Activated naive CD8-positive, alpha-beta T cell (primary cell): Measurements from ENCODE around the gene MYH7.
"Not testable (repeated sequence)": the region's sequence is repeated elsewhere in the genome, so short reads cannot be mapped to it uniquely, and the experiment has no call there.

Experiments
- H3K27ac Mint-ChIP-seq: one replicate; pipeline ENCODE4 v1.8.0; 2021; ENCODE audit warnings: mixed read lengths
- H3K27me3 Mint-ChIP-seq: one replicate; pipeline ENCODE4 v1.8.0; 2021; ENCODE audit warnings: mixed read lengths
- H3K36me3 Mint-ChIP-seq: one replicate; pipeline ENCODE4 v1.8.0; 2021; ENCODE audit warnings: mixed read lengths
- H3K4me1 Mint-ChIP-seq: one replicate; pipeline ENCODE4 v1.8.0; 2021; ENCODE audit warnings: low read depth, mixed read lengths
- H3K4me3 Mint-ChIP-seq: one replicate; pipeline ENCODE4 v1.8.0; 2021; ENCODE audit warnings: mild to moderate bottlenecking, mixed read lengths
- H3K9me3 Mint-ChIP-seq: one replicate; pipeline ENCODE4 v1.8.0; 2021; ENCODE audit warnings: low read depth, mixed read lengths

Gene MYH7

GRCh38 chr14:23399136-23399535 is 36.3 kb downstream of the MYH7 start:
- no peak overlapping the region for H3K27ac Mint-ChIP-seq
- no peaks in the 10 kb centered on the region for H3K9me3 Mint-ChIP-seq
- H3K4me3 Mint-ChIP-seq = no peak overlapping the region
- no peaks in the 10 kb centered on the region for H3K36me3 Mint-ChIP-seq
- H3K4me1 Mint-ChIP-seq = no peaks in the 10 kb centered on the region
- H3K27me3 Mint-ChIP-seq = peaks cover 2% of the 10 kb centered on the region

DNA sequence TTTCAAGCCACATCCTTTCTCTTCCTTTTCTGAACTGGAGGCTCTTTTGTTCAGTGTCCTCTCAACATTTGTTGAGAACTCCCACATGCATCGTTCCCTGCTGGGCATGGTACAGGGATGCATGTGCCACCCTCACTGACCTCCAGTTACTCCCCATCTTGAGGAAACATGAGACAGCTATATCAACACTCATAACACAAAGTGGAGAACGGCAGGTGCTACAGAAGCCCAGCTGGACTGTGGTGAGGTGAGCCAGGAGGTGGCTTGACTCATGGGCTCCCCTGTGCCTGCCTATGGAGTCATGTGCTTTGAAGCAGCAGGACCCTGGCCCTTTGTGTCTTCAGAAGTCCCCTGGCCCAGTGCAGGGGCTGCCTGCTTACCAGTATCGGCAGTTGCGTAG is 37.1 kb downstream of the MYH7 start:
- H3K4me1 Mint-ChIP-seq = no peaks in the 10 kb centered on the region
- H3K27ac Mint-ChIP-seq = no peak overlapping the region
- H3K9me3 Mint-ChIP-seq = no peaks in the 10 kb centered on the region
- no peak overlapping the region for H3K4me3 Mint-ChIP-seq
- H3K36me3 Mint-ChIP-seq = no peaks in the 10 kb centered on the region
- peaks cover 2% of the 10 kb centered on the region for H3K27me3 Mint-ChIP-seq

DNA sequence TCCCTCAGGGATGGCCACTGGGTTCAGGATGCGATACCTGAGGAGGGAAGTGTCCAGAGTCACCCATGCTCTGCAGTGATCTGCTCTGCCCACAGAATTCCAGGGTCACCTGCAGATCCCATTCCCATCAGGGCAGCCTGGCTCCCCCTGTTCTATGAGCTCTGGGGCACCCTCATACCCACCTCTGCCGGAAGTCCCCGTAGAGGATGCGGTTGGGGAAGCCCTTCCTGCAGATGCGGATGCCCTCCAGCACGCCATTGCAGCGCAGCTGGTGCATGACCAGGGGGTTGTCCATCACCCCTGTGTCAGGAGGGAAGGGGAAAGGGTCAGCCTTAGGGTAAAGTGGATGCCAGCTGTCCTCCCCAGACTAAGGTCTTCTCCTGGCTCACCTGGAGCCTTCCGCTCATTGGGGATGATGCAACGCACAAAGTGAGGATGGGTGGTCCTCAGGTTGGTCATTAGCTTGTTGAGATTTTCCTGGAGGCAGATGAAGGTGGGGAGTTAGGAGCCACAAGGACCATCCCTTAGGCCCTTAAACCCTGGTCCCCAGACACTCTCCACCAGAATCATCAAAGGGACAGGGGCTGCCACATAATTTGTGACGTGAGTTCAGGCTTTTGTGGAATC is 38.6 kb downstream of the MYH7 start:
- Mint-ChIP-seq H3K4me1 (no peaks in the 10 kb centered on the region), H3K4me3 (no peak overlapping the region), H3K27ac (no peak overlapping the region), H3K27me3 (peaks cover 2% of the 10 kb centered on the region), H3K36me3 (no peaks in the 10 kb centered on the region), H3K9me3 (no peaks in the 10 kb centered on the region)

GRCh38 chr14:23396126-23396525 is 39.3 kb downstream of the MYH7 start:
- Mint-ChIP-seq H3K27me3 (peaks cover 2% of the 10 kb centered on the region), H3K4me1 (no peaks in the 10 kb centered on the region), H3K9me3 (no peaks in the 10 kb centered on the region), H3K27ac (no peak overlapping the region), H3K36me3 (no peaks in the 10 kb centered on the region), H3K4me3 (no peak overlapping the region)

DNA sequence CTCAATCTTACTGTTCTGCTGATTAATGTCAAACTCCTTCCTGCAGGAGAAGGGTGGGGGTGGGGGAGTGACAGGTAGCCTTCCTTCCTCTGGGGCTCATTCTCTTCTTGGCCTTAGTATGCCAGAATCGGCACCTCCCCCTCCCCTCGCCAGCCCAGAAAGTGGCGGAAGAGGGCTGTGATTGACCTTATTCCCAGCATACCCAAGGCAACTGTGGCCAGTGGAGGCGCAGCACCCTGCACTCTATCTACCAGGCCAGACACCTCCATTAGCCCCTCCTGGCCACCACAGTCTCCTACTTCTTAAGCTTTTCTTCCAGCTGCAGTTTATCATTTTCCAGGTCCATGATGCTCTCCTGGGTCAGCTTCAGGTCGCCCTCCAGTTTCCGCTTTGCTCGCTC is 42.8 kb downstream of the MYH7 start:
- Mint-ChIP-seq H3K9me3 (no peaks in the 10 kb centered on the region), H3K4me1 (no peaks in the 10 kb centered on the region), H3K27me3 (no peaks in the 10 kb centered on the region), H3K27ac (no peak overlapping the region), H3K36me3 (no peaks in the 10 kb centered on the region), H3K4me3 (no peak overlapping the region)

- not testable (repeated sequence) for H3K4me1 Mint-ChIP-seq, H3K27ac Mint-ChIP-seq, H3K36me3 Mint-ChIP-seq, H3K4me3 Mint-ChIP-seq, H3K9me3 Mint-ChIP-seq, H3K27me3 Mint-ChIP-seq
Measured at GRCh38 chr14:23389871-23390270, 45.6 kb downstream of the MYH7 start.

DNA sequence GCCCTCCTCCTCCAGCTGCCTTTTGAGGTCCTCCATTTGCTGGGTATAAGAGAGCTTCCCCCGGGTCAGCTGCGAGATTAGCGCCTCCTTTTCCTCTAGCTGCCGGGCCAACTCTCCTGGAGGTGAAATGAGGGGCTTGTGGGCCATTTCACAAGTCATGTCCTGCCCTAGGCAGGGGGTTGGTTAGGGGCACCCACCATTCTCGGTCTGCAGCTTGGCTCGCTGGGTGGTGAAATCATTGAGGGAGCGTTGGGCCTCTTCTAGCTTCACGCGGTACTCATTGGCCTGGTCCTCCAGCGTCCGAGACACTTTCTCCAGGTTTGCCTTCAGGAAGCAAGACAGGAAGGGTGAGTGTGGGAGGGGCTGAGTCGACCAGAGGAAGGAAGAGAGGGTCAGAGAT is 46.1 kb downstream of the MYH7 start:
- Mint-ChIP-seq H3K9me3 (no peaks in the 10 kb centered on the region), H3K4me3 (no peak overlapping the region), H3K36me3 (no peaks in the 10 kb centered on the region), H3K4me1 (no peaks in the 10 kb centered on the region), H3K27me3 (no peaks in the 10 kb centered on the region), H3K27ac (no peak overlapping the region)

DNA sequence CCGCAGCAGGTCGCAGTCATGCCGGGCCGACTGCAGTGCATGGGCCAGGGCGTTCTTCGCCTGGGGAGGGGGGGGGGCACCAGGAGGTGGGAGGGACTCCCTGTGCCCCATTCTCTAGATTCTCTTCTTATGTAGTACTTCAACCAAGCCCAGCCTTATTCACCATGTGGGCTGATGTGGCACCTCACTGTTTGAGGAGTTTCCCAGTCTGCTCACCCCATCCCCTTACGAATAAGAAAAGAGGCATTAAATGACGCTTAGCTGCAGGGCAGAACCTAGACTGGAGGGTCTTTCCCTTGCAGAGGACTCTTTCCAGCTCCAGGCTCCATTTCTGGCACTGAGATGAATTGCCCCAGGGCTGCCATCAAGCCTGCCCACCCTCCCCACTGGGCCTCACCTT is 46.5 kb downstream of the MYH7 start:
- H3K4me1 Mint-ChIP-seq = no peaks in the 10 kb centered on the region

DNA sequence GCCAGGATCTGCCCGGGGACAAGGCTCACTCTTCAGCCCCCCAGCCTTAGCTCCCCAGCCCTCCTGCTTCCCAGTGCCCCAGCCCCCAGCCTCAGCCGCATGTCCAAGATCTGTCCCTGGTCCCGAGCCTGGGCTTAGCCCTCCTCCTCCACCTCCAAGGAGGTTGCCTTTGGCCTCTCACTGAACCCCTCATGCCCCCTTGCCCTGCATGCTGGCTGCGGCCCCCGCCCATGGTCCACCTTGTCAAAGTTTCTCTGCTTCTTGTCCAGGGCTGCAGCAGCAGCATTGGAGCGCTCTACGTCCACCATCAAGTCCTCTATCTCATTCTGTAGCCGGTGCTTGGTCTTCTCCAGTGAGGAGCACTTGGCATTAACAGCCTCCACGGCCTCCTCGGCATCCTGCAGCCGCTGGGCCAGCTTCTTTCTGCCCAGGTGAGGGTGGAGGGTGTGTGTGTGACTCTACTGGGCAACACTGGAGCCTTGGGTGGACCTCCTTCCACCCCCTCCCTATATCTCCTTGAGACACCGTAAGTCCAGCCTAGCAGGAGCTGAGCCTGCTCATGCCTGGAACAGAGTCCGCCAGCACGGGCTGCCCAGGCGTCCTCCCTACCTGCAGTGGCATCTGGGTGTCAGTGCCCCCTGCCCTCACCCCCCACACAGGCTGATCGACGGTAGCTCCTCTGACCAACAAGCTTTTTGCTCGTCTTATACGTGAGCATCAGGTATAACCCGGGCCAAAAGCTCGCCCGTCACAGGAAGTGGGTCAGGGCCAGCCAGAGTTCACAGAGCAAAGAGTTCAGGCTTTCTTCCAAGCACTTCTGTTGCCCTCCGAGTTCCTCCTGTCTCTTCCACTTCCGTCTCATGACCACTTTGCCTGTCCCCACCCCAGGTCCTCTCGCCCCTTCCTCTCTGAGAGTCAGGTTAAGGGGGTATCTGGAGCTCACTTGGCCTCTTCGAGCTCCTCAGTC is 47.3 kb downstream of the MYH7 start:
- H3K27me3 Mint-ChIP-seq = no peaks in the 10 kb centered on the region
- no peak overlapping the region for H3K4me3 Mint-ChIP-seq
- no peaks in the 10 kb centered on the region for H3K4me1 Mint-ChIP-seq
- no peaks in the 10 kb centered on the region for H3K9me3 Mint-ChIP-seq
- H3K36me3 Mint-ChIP-seq = no peaks in the 10 kb centered on the region
- H3K27ac Mint-ChIP-seq = no peak overlapping the region

More for the DNA sequence above, 46.5 kb downstream of the MYH7 start:
- Mint-ChIP-seq H3K4me3 (no peak overlapping the region), H3K27ac (no peak overlapping the region), H3K9me3 (no peaks in the 10 kb centered on the region), H3K36me3 (no peaks in the 10 kb centered on the region), H3K27me3 (no peaks in the 10 kb centered on the region)

DNA sequence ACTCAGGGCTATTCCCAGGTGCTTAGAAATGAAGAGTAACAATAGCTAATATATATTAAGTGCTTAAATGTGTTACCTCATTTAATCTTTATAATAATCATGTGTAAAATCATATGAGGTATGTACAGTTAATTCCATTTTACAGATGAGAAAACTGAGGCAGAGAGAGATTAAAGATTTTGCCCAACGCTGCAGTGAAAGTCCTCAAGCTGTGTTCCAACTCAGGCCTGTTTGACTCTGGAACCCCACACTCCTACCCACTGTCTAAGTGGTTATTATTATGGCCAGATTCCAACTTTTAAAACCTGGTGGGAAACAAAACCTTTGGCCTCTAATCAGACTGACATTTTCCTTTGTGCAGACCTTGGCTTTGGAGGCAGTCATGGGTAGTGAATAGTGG is 48.5 kb downstream of the MYH7 start:
- no peaks in the 10 kb centered on the region for H3K36me3 Mint-ChIP-seq
- no peak overlapping the region for H3K4me3 Mint-ChIP-seq
- H3K9me3 Mint-ChIP-seq = no peaks in the 10 kb centered on the region
- H3K4me1 Mint-ChIP-seq = no peaks in the 10 kb centered on the region
- no peaks in the 10 kb centered on the region for H3K27me3 Mint-ChIP-seq
- no peak overlapping the region for H3K27ac Mint-ChIP-seq

GRCh38 chr14:23386266-23386657 is 49.2 kb downstream of the MYH7 start:
- not testable (repeated sequence) for H3K27ac Mint-ChIP-seq

GRCh38 chr14:23385642-23386265 is 49.7 kb downstream of the MYH7 start:
- no peaks in the 10 kb centered on the region for H3K27me3 Mint-ChIP-seq
- no peaks in the 10 kb centered on the region for H3K36me3 Mint-ChIP-seq
- no peaks in the 10 kb centered on the region for H3K4me1 Mint-ChIP-seq
- no peak overlapping the region for H3K4me3 Mint-ChIP-seq
- H3K27ac Mint-ChIP-seq = no peak overlapping the region
- H3K9me3 Mint-ChIP-seq = no peaks in the 10 kb centered on the region

More at GRCh38 chr14:23386266-23386657, 49.2 kb downstream of the MYH7 start:
- not testable (repeated sequence) for H3K36me3 Mint-ChIP-seq, H3K4me3 Mint-ChIP-seq, H3K9me3 Mint-ChIP-seq, H3K4me1 Mint-ChIP-seq, H3K27me3 Mint-ChIP-seq

DNA sequence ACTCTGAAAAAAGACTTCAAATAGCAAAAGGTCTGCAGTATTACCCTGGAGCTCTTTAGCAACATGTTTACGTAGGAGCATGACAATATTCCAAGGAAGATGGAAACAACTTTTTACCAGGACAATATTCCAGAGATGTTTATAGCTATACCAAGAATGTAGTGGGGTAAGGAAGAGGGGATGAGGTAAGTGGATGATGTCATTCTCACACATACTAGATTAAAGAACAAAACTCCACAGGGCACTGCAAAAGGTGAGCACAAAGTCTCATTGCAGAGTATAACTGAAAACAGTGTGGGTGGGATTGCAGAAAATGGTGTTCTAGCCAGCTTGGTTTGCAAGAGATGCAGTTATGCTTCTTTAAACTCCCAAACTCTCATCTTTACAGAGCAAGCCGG is 50.2 kb downstream of the MYH7 start:
- Mint-ChIP-seq H3K36me3 (no peaks in the 10 kb centered on the region), H3K27me3 (no peaks in the 10 kb centered on the region), H3K4me1 (no peaks in the 10 kb centered on the region), H3K27ac (no peak overlapping the region), H3K9me3 (no peaks in the 10 kb centered on the region), H3K4me3 (no peak overlapping the region)

- no peaks in the 10 kb centered on the region for H3K27me3 Mint-ChIP-seq
- H3K9me3 Mint-ChIP-seq = no peaks in the 10 kb centered on the region
- H3K27ac Mint-ChIP-seq = no peak overlapping the region
- H3K4me1 Mint-ChIP-seq = no peaks in the 10 kb centered on the region
- H3K4me3 Mint-ChIP-seq = no peak overlapping the region
- no peaks in the 10 kb centered on the region for H3K36me3 Mint-ChIP-seq
Measured at GRCh38 chr14:23384364-23385080, 50.9 kb downstream of the MYH7 start.
